Articular chondrocyte of knee joint (primary cell): ENCODE results near the gene NEURL1. TPM values are rescaled to one million over a fixed set of nuclear protein-coding genes. Genes with fewer than 3 reads are reported as not detected.

ENCODE experiments used
- total RNA-seq: library from RNA; depleted of rRNA; stranded (reverse); fragments of >200 nt; gene quantifications from 2 replicates; pipeline ENCODE4 v1.2.3, GENCODE V29; 2012

NEURL1 gene
- total RNA-seq, result 0.11 and 0.26 TPM in 2 replicates

GRCh38 chr10:103493362-103493915 lies at the start of gene NEURL1:
NEURL1 (plus strand) TSS chr10:103493705; CDS start chr10:103494388, 683 bp downstream.

GRCh38 chr10:103451831-103452505 lies 41.5 kb upstream of the NEURL1 start, which contains the start of gene CALHM2:
CALHM2 (minus strand) TSS chr10:103452370; CDS start chr10:103449941, 2,429 bp downstream.

GRCh38 chr10:103458720-103459119 lies 34.8 kb upstream of the NEURL1 start, which contains the start of gene CALHM1:
CALHM1 (minus strand) TSS chr10:103458900; CDS start chr10:103458751, 149 bp downstream.

GRCh38 chr10:103479135-103479534 lies 14.4 kb upstream of the NEURL1 start, which contains the start of gene CALHM3:
CALHM3 (minus strand) TSS chr10:103479240; CDS start chr10:103479032, 208 bp downstream.

Other genes starting within 250 kb of the NEURL1 start
- 0.11 and 0.13 TPM in 2 replicates for gene RPEL1, start 247.8 kb upstream of the NEURL1 start, total RNA-seq
- 0.13 and 0.22 TPM in 2 replicates for gene INA, start 216.6 kb upstream of the NEURL1 start, total RNA-seq
- 18.6 and 20.0 TPM in 2 replicates for gene PCGF6, start 142.6 kb upstream of the NEURL1 start, total RNA-seq
- 4.3 and 4.4 TPM in 2 replicates for gene TAF5, start 125.7 kb upstream of the NEURL1 start, total RNA-seq
- gene ATP5MK, start 97.2 kb upstream of the NEURL1 start, total RNA-seq, result 223 and 321 TPM in 2 replicates
- 23.8 and 26.5 TPM in 2 replicates for gene PDCD11, start 97.1 kb upstream of the NEURL1 start, total RNA-seq
- 81.3 and 91.3 TPM in 2 replicates for gene CALHM2, start 41.3 kb upstream of the NEURL1 start, total RNA-seq
- not detected in 2 replicates for gene CALHM1, start 34.8 kb upstream of the NEURL1 start, total RNA-seq
- gene CALHM3, start 14.5 kb upstream of the NEURL1 start, total RNA-seq, result 0.11 TPM in 1 of 2 replicates, not detected in the other